HepG2 (cell line): ENCODE results near the gene HES7. TPM values are rescaled to one million over a fixed set of nuclear protein-coding genes. Genes with fewer than 3 reads are reported as not detected.

Experiments
- ARNTL ChIP-seq: sonication (generic); formaldehyde crosslinking; IDR thresholded peaks from 2 replicates; pipeline ENCODE4 v1.4.0; 2020; ENCODE audit warnings: mild to moderate bottlenecking, missing genetic modification reagents
- BRCA1 ChIP-seq: sonication (generic); formaldehyde crosslinking; IDR thresholded peaks from 2 replicates; pipeline ENCODE4 v1.4.0; 2020; ENCODE audit warnings: missing genetic modification reagents
- CC2D1A ChIP-seq: sonication (generic); formaldehyde crosslinking; IDR thresholded peaks from 2 replicates; pipeline ENCODE4 v1.8.1; 2023; ENCODE audit warnings: mild to moderate bottlenecking, missing genetic modification reagents
- ELF3 ChIP-seq: IDR thresholded peaks from 2 replicates; pipeline ENCODE4 v1.6.1; 2016; ENCODE audit warnings: missing genetic modification reagents, missing compliant biosample characterization
- EP300 ChIP-seq, 3 experiments: sonication (generic) in 1 of 3; formaldehyde crosslinking in 1 of 3; IDR thresholded peaks; 2 replicates each; pipeline versions ENCODE4 v1.5.1 to v1.6.1; 2011 to 2020; ENCODE audit warnings: low read depth in 2 of 3, low read length in 2 of 3, borderline replicate concordance in 1 of 3, improper control_type of control experiment in 1 of 3, mild to moderate bottlenecking in 1 of 3, missing genetic modification reagents in 1 of 3, moderate library complexity in 1 of 3
- GLI4 ChIP-seq: sonication (generic); formaldehyde crosslinking; IDR thresholded peaks from 2 replicates; pipeline ENCODE4 v1.5.1; 2020; ENCODE audit warnings: missing genetic modification reagents, mild to moderate bottlenecking, moderate library complexity, borderline replicate concordance
- KDM5B ChIP-seq: sonication (generic); formaldehyde crosslinking; IDR thresholded peaks from 2 replicates; pipeline ENCODE4 v1.4.0; 2020; ENCODE audit warnings: missing genetic modification reagents, mild to moderate bottlenecking, borderline replicate concordance
- NFKB2 ChIP-seq: sonication (generic); formaldehyde crosslinking; IDR thresholded peaks from 2 replicates; pipeline ENCODE4 v1.4.0; 2020; ENCODE audit warnings: missing genetic modification reagents, borderline replicate concordance
- PRPF4 ChIP-seq: fragments of 200-400 bp; formaldehyde crosslinking; IDR thresholded peaks from 2 replicates; pipeline ENCODE4 v1.6.1; 2016; ENCODE audit warnings: low read length, low read depth; ENCODE audit not compliant: poor library complexity, severe bottlenecking
- TOPORS ChIP-seq: sonication (generic); formaldehyde crosslinking; IDR thresholded peaks from 2 replicates; pipeline ENCODE4 v1.8.0; 2023; ENCODE audit warnings: mild to moderate bottlenecking, missing genetic modification reagents
- ZNF225 ChIP-seq: sonication (generic); formaldehyde crosslinking; IDR thresholded peaks from 2 replicates; pipeline ENCODE4 v1.4.0; 2020; ENCODE audit warnings: mild to moderate bottlenecking, missing genetic modification reagents
- ZNF83 ChIP-seq: sonication (generic); formaldehyde crosslinking; IDR thresholded peaks from 2 replicates; pipeline ENCODE4 v1.4.0; 2020; ENCODE audit warnings: missing genetic modification reagents, mild to moderate bottlenecking, borderline replicate concordance
- polyA plus RNA-seq, 8 experiments: library from polyadenylated mRNA; depleted of rRNA in 3 of 8; stranded (reverse) in 7 of 8; unstranded in 1 of 8; fragments of >200 nt; fragmentation: Illumina TruSeq in 4 of 8; extraction: Trizol in 4 of 8; gene quantifications; 2 replicates each; pipeline versions ENCODE4 v1.2.1 to v1.2.3, GENCODE V29; 2011 to 2016; ENCODE audit warnings: low read depth in 4 of 8, missing spikeins in 1 of 8, mixed read lengths in 1 of 8; ENCODE audit not compliant: insufficient read depth in 1 of 8
- total RNA-seq, 5 experiments: library from RNA; depleted of rRNA; stranded (reverse); fragments of >200 nt; fragmentation: Illumina TruSeq; extraction: Trizol; gene quantifications; 2 replicates each; pipeline ENCODE4 v1.2.3, GENCODE V29; 2016; ENCODE audit warnings: low read depth in 1 of 5
- TF ChIP-seq, protein P1 (sequence below): sonication (generic); formaldehyde crosslinking; conservative IDR thresholded peaks from 2 replicates; pipeline ENCODE4 v1.4.0; 2020; ENCODE audit warnings: missing genetic modification reagents
- TF ChIP-seq, protein P2 (sequence below): sonication (generic); formaldehyde crosslinking; IDR thresholded peaks from 2 replicates; pipeline ENCODE4 v1.4.0; 2020; ENCODE audit warnings: missing genetic modification reagents, low read depth, mild to moderate bottlenecking, borderline replicate concordance
- TF ChIP-seq, protein P3 (sequence below): sonication (generic); formaldehyde crosslinking; IDR thresholded peaks from 2 replicates; pipeline ENCODE4 v1.4.0; 2020; ENCODE audit warnings: missing genetic modification reagents, borderline replicate concordance
- TF ChIP-seq, protein P4 (sequence below): sonication (generic); formaldehyde crosslinking; IDR thresholded peaks from 2 replicates; pipeline ENCODE4 v1.9.0; 2021; ENCODE audit warnings: missing genetic modification reagents, borderline replicate concordance
- TF ChIP-seq, protein P5 (sequence below): sonication (generic); formaldehyde crosslinking; IDR thresholded peaks from 2 replicates; pipeline ENCODE4 v1.4.0; 2020; ENCODE audit warnings: missing genetic modification reagents
- TF ChIP-seq, protein P6 (sequence below): sonication (generic); formaldehyde crosslinking; IDR thresholded peaks from 2 replicates; pipeline ENCODE4 v1.4.0; 2020; ENCODE audit warnings: missing genetic modification reagents

The HES7 gene
- total and polyA plus RNA-seq, 2 of the 13 experiments (the other 11 are each of a cell fraction or from before 2014, with no cell fraction given), result not detected

DNA sequence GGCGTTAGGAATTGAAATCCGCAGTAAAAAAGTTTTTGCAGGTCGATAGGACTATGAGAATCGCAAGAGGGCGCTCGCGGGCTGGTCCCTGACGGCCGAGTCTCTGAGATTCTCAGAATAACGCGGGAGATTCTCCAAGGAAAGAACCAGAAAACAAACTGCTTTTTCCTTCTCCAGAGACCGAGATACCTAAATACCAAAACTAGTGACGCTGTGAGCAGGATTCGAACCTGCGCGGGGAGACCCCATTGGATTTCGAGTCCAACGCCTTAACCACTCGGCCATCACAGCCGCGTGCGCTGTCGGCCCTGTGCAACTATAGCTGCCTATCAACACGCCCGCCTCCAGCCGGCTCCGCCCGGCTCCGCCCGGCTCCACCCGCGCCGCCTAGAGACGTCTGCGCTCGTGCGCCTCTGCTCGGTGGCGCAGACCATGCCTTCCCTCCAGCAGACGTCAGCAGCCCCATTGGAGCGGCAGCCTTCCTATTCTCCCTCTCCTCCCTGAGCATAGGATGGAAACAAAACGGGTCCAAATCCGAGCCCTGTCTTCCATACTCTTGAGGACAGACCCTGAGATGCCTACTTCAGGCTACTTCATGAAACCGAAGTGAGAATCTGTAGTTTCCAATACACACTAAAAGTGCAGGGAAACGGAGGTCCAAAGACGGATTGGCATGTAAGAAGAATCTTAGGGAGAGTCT lies 14.9 kb upstream of the HES7 start (continued):
- TF ChIP-seq, protein P1, sequence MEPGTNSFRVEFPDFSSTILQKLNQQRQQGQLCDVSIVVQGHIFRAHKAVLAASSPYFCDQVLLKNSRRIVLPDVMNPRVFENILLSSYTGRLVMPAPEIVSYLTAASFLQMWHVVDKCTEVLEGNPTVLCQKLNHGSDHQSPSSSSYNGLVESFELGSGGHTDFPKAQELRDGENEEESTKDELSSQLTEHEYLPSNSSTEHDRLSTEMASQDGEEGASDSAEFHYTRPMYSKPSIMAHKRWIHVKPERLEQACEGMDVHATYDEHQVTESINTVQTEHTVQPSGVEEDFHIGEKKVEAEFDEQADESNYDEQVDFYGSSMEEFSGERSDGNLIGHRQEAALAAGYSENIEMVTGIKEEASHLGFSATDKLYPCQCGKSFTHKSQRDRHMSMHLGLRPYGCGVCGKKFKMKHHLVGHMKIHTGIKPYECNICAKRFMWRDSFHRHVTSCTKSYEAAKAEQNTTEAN, result 0 out of 2 replicates have a peak, but pooled peaks have one; percentile 29
- TF ChIP-seq, protein P2, sequence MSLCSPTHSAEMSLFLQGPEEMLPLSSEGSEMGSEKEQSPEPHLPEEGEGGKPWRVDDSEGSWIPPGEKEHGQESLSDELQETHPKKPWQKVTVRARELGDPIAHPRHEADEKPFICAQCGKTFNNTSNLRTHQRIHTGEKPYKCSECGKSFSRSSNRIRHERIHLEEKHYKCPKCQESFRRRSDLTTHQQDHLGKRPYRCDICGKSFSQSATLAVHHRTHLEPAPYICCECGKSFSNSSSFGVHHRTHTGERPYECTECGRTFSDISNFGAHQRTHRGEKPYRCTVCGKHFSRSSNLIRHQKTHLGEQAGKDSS, result peak; percentile 84; the same call in 1 of the 2 replicates
- TF ChIP-seq PRPF4, result peak; percentile 87
- no peak for TF ChIP-seq TOPORS (CRISPR knock-in tag)
- TF ChIP-seq, protein P3, sequence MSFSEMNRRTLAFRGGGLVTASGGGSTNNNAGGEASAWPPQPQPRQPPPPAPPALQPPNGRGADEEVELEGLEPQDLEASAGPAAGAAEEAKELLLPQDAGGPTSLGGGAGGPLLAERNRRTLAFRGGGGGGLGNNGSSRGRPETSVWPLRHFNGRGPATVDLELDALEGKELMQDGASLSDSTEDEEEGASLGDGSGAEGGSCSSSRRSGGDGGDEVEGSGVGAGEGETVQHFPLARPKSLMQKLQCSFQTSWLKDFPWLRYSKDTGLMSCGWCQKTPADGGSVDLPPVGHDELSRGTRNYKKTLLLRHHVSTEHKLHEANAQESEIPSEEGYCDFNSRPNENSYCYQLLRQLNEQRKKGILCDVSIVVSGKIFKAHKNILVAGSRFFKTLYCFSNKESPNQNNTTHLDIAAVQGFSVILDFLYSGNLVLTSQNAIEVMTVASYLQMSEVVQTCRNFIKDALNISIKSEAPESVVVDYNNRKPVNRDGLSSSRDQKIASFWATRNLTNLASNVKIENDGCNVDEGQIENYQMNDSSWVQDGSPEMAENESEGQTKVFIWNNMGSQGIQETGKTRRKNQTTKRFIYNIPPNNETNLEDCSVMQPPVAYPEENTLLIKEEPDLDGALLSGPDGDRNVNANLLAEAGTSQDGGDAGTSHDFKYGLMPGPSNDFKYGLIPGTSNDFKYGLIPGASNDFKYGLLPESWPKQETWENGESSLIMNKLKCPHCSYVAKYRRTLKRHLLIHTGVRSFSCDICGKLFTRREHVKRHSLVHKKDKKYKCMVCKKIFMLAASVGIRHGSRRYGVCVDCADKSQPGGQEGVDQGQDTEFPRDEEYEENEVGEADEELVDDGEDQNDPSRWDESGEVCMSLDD, result no peak
- TF ChIP-seq BRCA1 (CRISPR knock-in tag), result peak; percentile 74; the same call in 1 of the 2 replicates
- TF ChIP-seq ZNF225 (CRISPR knock-in tag), result peak; percentile 89
- TF ChIP-seq NFKB2 (CRISPR knock-in tag), result peak; percentile 94; the same call in 1 of the 2 replicates
- peak; percentile 60; the same call in 1 of the 2 replicates for TF ChIP-seq KDM5B (CRISPR knock-in tag)
- TF ChIP-seq ELF3 (CRISPR knock-in tag), result peak; percentile 79
- TF ChIP-seq EP300 (IDR thresholded peaks at IDR 0.05; ENCODE audit: low read depth in 2 of 2, low read length in 2 of 2), result peak in 1 of 2 experiments; percentile 51; a peak in 2 of 4 replicates
- no peak for TF ChIP-seq EP300 (CRISPR knock-in tag; IDR thresholded peaks at IDR 0.05; ENCODE audit: borderline replicate concordance)
- TF ChIP-seq ARNTL, result no peak; the same call in none of the 2 replicates
- TF ChIP-seq, protein P4, sequence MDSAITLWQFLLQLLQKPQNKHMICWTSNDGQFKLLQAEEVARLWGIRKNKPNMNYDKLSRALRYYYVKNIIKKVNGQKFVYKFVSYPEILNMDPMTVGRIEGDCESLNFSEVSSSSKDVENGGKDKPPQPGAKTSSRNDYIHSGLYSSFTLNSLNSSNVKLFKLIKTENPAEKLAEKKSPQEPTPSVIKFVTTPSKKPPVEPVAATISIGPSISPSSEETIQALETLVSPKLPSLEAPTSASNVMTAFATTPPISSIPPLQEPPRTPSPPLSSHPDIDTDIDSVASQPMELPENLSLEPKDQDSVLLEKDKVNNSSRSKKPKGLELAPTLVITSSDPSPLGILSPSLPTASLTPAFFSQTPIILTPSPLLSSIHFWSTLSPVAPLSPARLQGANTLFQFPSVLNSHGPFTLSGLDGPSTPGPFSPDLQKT (CRISPR knock-in tag), result no peak
- no peak for TF ChIP-seq CC2D1A (CRISPR knock-in tag)
- TF ChIP-seq ZNF83 (CRISPR knock-in tag), result 0 out of 2 replicates have a peak, but pooled peaks have one; percentile 26
- TF ChIP-seq, protein P5, sequence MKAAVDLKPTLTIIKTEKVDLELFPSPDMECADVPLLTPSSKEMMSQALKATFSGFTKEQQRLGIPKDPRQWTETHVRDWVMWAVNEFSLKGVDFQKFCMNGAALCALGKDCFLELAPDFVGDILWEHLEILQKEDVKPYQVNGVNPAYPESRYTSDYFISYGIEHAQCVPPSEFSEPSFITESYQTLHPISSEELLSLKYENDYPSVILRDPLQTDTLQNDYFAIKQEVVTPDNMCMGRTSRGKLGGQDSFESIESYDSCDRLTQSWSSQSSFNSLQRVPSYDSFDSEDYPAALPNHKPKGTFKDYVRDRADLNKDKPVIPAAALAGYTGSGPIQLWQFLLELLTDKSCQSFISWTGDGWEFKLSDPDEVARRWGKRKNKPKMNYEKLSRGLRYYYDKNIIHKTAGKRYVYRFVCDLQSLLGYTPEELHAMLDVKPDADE (CRISPR knock-in tag), result no peak
- TF ChIP-seq GLI4 (CRISPR knock-in tag), result no peak
- TF ChIP-seq, protein P6, sequence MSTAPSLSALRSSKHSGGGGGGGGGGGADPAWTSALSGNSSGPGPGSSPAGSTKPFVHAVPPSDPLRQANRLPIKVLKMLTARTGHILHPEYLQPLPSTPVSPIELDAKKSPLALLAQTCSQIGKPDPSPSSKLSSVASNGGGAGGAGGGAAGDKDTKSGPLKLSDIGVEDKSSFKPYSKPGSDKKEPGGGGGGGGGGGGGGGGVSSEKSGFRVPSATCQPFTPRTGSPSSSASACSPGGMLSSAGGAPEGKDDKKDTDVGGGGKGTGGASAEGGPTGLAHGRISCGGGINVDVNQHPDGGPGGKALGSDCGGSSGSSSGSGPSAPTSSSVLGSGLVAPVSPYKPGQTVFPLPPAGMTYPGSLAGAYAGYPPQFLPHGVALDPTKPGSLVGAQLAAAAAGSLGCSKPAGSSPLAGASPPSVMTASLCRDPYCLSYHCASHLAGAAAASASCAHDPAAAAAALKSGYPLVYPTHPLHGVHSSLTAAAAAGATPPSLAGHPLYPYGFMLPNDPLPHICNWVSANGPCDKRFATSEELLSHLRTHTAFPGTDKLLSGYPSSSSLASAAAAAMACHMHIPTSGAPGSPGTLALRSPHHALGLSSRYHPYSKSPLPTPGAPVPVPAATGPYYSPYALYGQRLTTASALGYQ, result peak; percentile 73
